HL-60 (cell line): Measurements from ENCODE around the gene AP4S1.

Source experiments
- DNase-seq, 2 experiments: peaks; one replicate each; pipeline ENCODE4 v3.0.0-alpha.2; 2010 to 2020; ENCODE audit warnings: low read depth in 1 of 2, low spot score in 1 of 2
- H3K27ac ChIP-seq: fragments of 250-450 bp; sonication (Bioruptor Pico); replicated peaks from 2 replicates; pipeline ENCODE4 v1.5.1; 2020; ENCODE audit warnings: mild to moderate bottlenecking, moderate library complexity
- H3K27me3 ChIP-seq: fragments of 250-450 bp; sonication (Bioruptor Pico); 2 replicates; pipeline ENCODE4 v1.5.1; 2021; ENCODE audit warnings: mild to moderate bottlenecking, moderate library complexity; ENCODE audit not compliant: insufficient read depth, poor library complexity, severe bottlenecking
- H3K4me3 ChIP-seq: replicated peaks from 2 replicates; pipeline ENCODE4 v1.5.1; 2011; ENCODE audit warnings: mild to moderate bottlenecking, control low read depth, low read length; ENCODE audit not compliant: insufficient read depth
- CTCF ChIP-seq: IDR thresholded peaks from one replicate; pipeline ENCODE4 v1.5.1; 2011; ENCODE audit warnings: low read length, control low read depth, inconsistent platforms; ENCODE audit not compliant: insufficient read depth
- GABPA ChIP-seq: IDR thresholded peaks from 2 replicates; pipeline ENCODE4 v1.6.1; 2012; ENCODE audit warnings: low read depth
- POLR2AphosphoS5 ChIP-seq: IDR thresholded peaks from 2 replicates; pipeline ENCODE4 v1.6.1; 2012; ENCODE audit warnings: low read depth
- REST ChIP-seq: IDR thresholded peaks from 2 replicates; pipeline ENCODE4 v1.6.1; 2012; ENCODE audit warnings: low read depth; ENCODE audit not compliant: insufficient replicate concordance
- SPI1 ChIP-seq: IDR thresholded peaks from 2 replicates; pipeline ENCODE4 v1.6.1; 2012; ENCODE audit warnings: low read depth, mild to moderate bottlenecking, borderline replicate concordance

The AP4S1 gene

GRCh38 chr14:31026450-31027235 is 1.2 kb downstream of the AP4S1 start:
- DNase-seq = peak; percentile 83 to 96
- TF ChIP-seq REST (peak; percentile 24), POLR2AphosphoS5 (0 out of 2 replicates have a peak, but pooled peaks have one; percentile 17), CTCF (no peak), GABPA (no peak)
- H3K27ac ChIP-seq = peak overlapping the region; percentile 91
- no peaks in the 10 kb centered on the region for H3K27me3 ChIP-seq
- peak overlapping the region; percentile 95 for H3K4me3 ChIP-seq

GRCh38 chr14:31027847-31028246 is 2.4 kb downstream of the AP4S1 start:
- no peak for DNase-seq
- no peak overlapping the region for H3K4me3 ChIP-seq
- H3K27ac ChIP-seq = no peak overlapping the region; the same call in 1 of the 2 replicates
- no peaks in the 10 kb centered on the region for H3K27me3 ChIP-seq
- TF ChIP-seq POLR2AphosphoS5 (no peak), CTCF (no peak), GABPA (no peak), REST (no peak), SPI1 (no peak)

GRCh38 chr14:31029016-31029970 is 3.8 kb downstream of the AP4S1 start:
- no peak for TF ChIP-seq POLR2AphosphoS5
- TF ChIP-seq SPI1 = no peak
- DNase-seq = peak in 1 of 2 experiments; percentile 23
- peak overlapping the region; percentile 34 for H3K27ac ChIP-seq

GRCh38 chr14:31030469-31030868 is 5.0 kb downstream of the AP4S1 start:
- no peaks in the 10 kb centered on the region for H3K27me3 ChIP-seq
- DNase-seq = no peak
- H3K27ac ChIP-seq = no peak overlapping the region
- no peak for TF ChIP-seq SPI1
- no peak overlapping the region for H3K4me3 ChIP-seq

More at GRCh38 chr14:31029016-31029970, 3.8 kb downstream of the AP4S1 start:
- H3K4me3 ChIP-seq = no peak overlapping the region
- no peaks in the 10 kb centered on the region for H3K27me3 ChIP-seq
